HEK293 (cell line): Measurements from ENCODE around the gene GGT5.

ENCODE experiments used
- BCL11A ChIP-seq: fragments of 450-650 bp; formaldehyde crosslinking; IDR thresholded peaks from 2 replicates; pipeline ENCODE4 v1.5.1; 2016; ENCODE audit warnings: low read depth, missing biosample characterization, missing genetic modification characterization
- SP7 ChIP-seq: fragments of 450-650 bp; formaldehyde crosslinking; IDR thresholded peaks from 2 replicates; pipeline ENCODE4 v1.5.1; 2016; ENCODE audit warnings: missing biosample characterization, missing genetic modification characterization
- ZNF138 ChIP-seq: fragments of 450-650 bp; formaldehyde crosslinking; IDR thresholded peaks from 2 replicates; pipeline ENCODE4 v1.5.1; 2016; ENCODE audit warnings: missing biosample characterization, missing genetic modification characterization, borderline replicate concordance
- ZNF274 ChIP-seq, 2 experiments: fragments of 200-500 bp in 1 of 2; fragments of 450-650 bp in 1 of 2; sonication (Bioruptor generic) in 1 of 2; formaldehyde crosslinking in 1 of 2; IDR thresholded peaks; 2 replicates each; pipeline versions ENCODE4 v1.5.1 to v1.6.1; 2014 to 2016; ENCODE audit warnings: borderline replicate concordance in 1 of 2, inconsistent platforms in 1 of 2, low read length in 1 of 2, missing biosample characterization in 1 of 2, missing genetic modification characterization in 1 of 2
- ZNF311 ChIP-seq: fragments of 450-650 bp; formaldehyde crosslinking; IDR thresholded peaks from 2 replicates; pipeline ENCODE4 v1.5.1; 2017; ENCODE audit warnings: missing biosample characterization, missing genetic modification characterization, borderline replicate concordance
- ZNF426 ChIP-seq: fragments of 450-650 bp; formaldehyde crosslinking; IDR thresholded peaks from 2 replicates; pipeline ENCODE4 v1.5.1; 2017; ENCODE audit warnings: missing biosample characterization, missing genetic modification characterization, mild to moderate bottlenecking, inconsistent platforms, moderate library complexity
- TF ChIP-seq, protein P1 (sequence below): fragments of 450-650 bp; formaldehyde crosslinking; IDR thresholded peaks from 2 replicates; pipeline ENCODE4 v1.5.1; 2016; ENCODE audit warnings: missing biosample characterization, missing genetic modification characterization
- TF ChIP-seq, protein P2 (sequence below): fragments of 450-650 bp; formaldehyde crosslinking; IDR thresholded peaks from 2 replicates; pipeline ENCODE4 v1.5.1; 2016; ENCODE audit warnings: missing biosample characterization, missing genetic modification characterization, low read depth

DNA sequence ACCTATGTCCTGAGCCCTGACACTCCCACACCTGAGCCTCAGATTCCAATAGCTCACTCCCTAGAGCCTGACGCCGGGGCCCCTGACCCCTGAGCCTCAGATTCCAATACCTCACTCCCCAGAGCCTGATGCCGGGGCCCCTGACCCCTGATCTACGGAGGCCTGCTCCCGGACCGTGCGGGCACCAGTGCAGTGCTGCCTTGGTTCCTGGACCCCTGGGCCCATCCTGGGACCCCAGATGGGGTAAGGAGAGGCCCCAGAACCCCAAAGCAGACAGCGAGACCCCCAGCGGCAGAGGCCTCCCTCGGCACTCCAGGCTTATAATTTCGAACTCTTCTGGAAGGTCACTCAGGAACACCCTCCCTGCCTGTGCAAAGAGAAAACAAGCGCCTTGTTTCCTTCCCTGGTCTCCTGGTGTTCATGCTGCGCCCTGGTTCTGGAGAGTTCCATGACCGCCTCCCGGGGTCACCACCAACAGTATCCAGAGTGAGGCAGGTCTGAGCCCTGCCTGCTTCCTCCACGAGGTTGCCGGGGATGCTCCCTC, 56.1 kb downstream of the GGT5 start:
- TF ChIP-seq ZNF311 (tag by site-specific recombination) (no peak), ZNF274 (IDR thresholded peaks at IDR 0.05; ENCODE audit: low read length) (no peak), ZNF274 (tag by site-specific recombination; IDR thresholded peaks at IDR 0.05; ENCODE audit: borderline replicate concordance) (no peak), ZNF138 (tag by site-specific recombination) (no peak), BCL11A (tag by site-specific recombination) (no peak), SP7 (no peak), ZNF426 (tag by site-specific recombination) (no peak)
- TF ChIP-seq, protein P1, sequence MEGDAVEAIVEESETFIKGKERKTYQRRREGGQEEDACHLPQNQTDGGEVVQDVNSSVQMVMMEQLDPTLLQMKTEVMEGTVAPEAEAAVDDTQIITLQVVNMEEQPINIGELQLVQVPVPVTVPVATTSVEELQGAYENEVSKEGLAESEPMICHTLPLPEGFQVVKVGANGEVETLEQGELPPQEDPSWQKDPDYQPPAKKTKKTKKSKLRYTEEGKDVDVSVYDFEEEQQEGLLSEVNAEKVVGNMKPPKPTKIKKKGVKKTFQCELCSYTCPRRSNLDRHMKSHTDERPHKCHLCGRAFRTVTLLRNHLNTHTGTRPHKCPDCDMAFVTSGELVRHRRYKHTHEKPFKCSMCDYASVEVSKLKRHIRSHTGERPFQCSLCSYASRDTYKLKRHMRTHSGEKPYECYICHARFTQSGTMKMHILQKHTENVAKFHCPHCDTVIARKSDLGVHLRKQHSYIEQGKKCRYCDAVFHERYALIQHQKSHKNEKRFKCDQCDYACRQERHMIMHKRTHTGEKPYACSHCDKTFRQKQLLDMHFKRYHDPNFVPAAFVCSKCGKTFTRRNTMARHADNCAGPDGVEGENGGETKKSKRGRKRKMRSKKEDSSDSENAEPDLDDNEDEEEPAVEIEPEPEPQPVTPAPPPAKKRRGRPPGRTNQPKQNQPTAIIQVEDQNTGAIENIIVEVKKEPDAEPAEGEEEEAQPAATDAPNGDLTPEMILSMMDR (tag by site-specific recombination) = no peak
- TF ChIP-seq, protein P2, sequence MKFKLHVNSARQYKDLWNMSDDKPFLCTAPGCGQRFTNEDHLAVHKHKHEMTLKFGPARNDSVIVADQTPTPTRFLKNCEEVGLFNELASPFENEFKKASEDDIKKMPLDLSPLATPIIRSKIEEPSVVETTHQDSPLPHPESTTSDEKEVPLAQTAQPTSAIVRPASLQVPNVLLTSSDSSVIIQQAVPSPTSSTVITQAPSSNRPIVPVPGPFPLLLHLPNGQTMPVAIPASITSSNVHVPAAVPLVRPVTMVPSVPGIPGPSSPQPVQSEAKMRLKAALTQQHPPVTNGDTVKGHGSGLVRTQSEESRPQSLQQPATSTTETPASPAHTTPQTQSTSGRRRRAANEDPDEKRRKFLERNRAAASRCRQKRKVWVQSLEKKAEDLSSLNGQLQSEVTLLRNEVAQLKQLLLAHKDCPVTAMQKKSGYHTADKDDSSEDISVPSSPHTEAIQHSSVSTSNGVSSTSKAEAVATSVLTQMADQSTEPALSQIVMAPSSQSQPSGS (tag by site-specific recombination) = no peak
